ENCODE data around the gene LRRC23.
"Not testable (repeated sequence)": the region's sequence is repeated elsewhere in the genome, so short reads cannot be mapped to it uniquely, and the experiment has no call there.

Gene LRRC23

DNA sequence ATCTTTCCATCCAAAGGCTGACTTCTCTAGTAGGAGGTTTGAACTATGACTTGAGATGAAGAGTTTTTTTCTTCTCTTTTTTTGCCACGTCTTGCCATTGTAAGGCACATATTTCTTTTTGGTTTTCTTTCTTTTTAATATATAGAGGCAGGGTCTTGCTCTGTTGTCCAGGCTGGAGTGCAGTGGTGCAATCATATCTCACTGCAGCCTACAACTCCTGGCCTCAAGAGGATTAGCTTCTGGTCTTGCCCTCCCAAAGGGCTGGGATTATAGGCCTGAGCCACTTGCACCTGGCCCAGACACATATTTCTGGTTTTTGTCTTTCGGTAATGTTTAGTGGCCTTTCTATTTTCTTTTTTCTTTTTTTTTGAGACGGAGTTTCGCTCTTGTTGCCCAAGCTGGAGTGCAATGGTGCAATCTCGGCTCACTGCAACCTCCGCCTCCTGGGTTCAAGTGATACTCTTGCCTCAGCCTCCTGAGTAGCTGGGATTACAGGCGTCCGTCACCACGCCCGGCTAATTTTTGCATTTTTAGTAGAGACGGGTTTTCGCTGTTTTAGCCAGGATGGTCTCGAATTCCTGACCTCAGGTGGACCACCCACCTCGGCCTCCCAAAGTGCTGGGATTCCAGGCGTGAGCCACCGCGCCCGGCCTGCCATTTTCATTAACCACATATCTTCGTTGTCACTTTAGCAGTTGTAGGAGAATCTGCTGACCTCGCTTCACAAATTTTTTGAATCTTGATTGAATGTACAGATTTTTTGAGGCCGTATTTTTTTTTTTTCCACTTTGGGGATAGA, 14.6 kb upstream of the LRRC23 start:
- H3K9ac ChIP-seq = peak overlapping the region; percentile 82
- H3K27ac ChIP-seq = peak overlapping the region; percentile 97
- not testable (repeated sequence) for H3K79me2 ChIP-seq (ENCODE audit: insufficient read depth, low read depth); H4K20me1 ChIP-seq (ENCODE audit: insufficient read depth); H3K36me3 ChIP-seq (ENCODE audit: insufficient read depth); H3K4me3 ChIP-seq (IDR thresholded peaks at IDR 0.05; ENCODE audit: insufficient read depth, low read depth, low read length); H3K27me3 ChIP-seq (ENCODE audit: insufficient read depth, low read depth)
- H2AFZ ChIP-seq (ENCODE audit: low read depth) = peak overlapping the region; percentile 68; the same call in 1 of the 2 replicates
- peaks cover 38% of the 10 kb centered on the region for H3K4me1 ChIP-seq (ENCODE audit: low read depth, poor library complexity, severe bottlenecking)
- peak overlapping the region; percentile 99 for H3K4me2 ChIP-seq

GRCh38 chr12:6890789-6891645, 13.6 kb upstream of the LRRC23 start:
- Histone ChIP-seq H3K4me3 (IDR thresholded peaks at IDR 0.05; ENCODE audit: insufficient read depth, low read depth, low read length) (no peak overlapping the region), H4K20me1 (ENCODE audit: insufficient read depth) (no peaks in the 10 kb centered on the region), H3K27ac (peak overlapping the region; percentile 97), H3K27me3 (ENCODE audit: insufficient read depth, low read depth) (no peaks in the 10 kb centered on the region), H3K4me2 (peak overlapping the region; percentile 99), H3K79me2 (ENCODE audit: insufficient read depth, low read depth) (no peaks in the 10 kb centered on the region), H3K4me1 (ENCODE audit: low read depth, poor library complexity, severe bottlenecking) (peaks cover 38% of the 10 kb centered on the region), H3K9ac (peak overlapping the region; percentile 82), H2AFZ (ENCODE audit: low read depth) (peak overlapping the region; percentile 88), H3K36me3 (ENCODE audit: insufficient read depth) (no peaks in the 10 kb centered on the region)
- TF ChIP-seq, protein P1, sequence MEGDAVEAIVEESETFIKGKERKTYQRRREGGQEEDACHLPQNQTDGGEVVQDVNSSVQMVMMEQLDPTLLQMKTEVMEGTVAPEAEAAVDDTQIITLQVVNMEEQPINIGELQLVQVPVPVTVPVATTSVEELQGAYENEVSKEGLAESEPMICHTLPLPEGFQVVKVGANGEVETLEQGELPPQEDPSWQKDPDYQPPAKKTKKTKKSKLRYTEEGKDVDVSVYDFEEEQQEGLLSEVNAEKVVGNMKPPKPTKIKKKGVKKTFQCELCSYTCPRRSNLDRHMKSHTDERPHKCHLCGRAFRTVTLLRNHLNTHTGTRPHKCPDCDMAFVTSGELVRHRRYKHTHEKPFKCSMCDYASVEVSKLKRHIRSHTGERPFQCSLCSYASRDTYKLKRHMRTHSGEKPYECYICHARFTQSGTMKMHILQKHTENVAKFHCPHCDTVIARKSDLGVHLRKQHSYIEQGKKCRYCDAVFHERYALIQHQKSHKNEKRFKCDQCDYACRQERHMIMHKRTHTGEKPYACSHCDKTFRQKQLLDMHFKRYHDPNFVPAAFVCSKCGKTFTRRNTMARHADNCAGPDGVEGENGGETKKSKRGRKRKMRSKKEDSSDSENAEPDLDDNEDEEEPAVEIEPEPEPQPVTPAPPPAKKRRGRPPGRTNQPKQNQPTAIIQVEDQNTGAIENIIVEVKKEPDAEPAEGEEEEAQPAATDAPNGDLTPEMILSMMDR (conservative IDR thresholded peaks at IDR 0.05; ENCODE audit: low read depth, low read length) = peak; percentile 31

DNA sequence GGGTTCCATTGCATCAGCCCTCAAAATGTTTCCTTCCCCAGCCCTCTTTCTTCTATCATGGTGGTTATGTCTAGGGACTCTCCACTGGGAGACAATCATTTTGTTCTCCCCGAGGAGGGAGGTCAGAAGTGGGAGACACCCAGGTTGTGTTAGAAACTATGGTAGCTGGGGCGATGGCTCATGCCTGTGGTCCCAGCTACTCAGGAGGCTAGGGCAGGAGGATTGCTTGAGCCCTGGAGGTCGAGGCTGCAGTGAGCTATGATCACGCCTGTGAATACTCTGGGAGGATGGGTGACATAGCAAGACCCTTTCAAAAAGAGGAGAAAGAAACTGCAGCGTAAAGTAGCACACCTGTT, 13.0 kb upstream of the LRRC23 start:
- no peaks in the 10 kb centered on the region for H3K27me3 ChIP-seq (ENCODE audit: insufficient read depth, low read depth)
- H3K9ac ChIP-seq = peak overlapping the region; percentile 74
- H3K79me2 ChIP-seq (ENCODE audit: insufficient read depth, low read depth) = no peaks in the 10 kb centered on the region
- TF ChIP-seq, protein P1 (conservative IDR thresholded peaks at IDR 0.05; ENCODE audit: low read depth, low read length) = no peak
- peak overlapping the region; percentile 88 for H2AFZ ChIP-seq (ENCODE audit: low read depth)
- H3K4me3 ChIP-seq (IDR thresholded peaks at IDR 0.05; ENCODE audit: insufficient read depth, low read depth, low read length) = no peak overlapping the region
- peak overlapping the region; percentile 97 for H3K27ac ChIP-seq
- H3K36me3 ChIP-seq (ENCODE audit: insufficient read depth) = no peaks in the 10 kb centered on the region
- H3K4me2 ChIP-seq = peak overlapping the region; percentile 41
- peaks cover 38% of the 10 kb centered on the region for H3K4me1 ChIP-seq (ENCODE audit: low read depth, poor library complexity, severe bottlenecking)
- no peaks in the 10 kb centered on the region for H4K20me1 ChIP-seq (ENCODE audit: insufficient read depth)

DNA sequence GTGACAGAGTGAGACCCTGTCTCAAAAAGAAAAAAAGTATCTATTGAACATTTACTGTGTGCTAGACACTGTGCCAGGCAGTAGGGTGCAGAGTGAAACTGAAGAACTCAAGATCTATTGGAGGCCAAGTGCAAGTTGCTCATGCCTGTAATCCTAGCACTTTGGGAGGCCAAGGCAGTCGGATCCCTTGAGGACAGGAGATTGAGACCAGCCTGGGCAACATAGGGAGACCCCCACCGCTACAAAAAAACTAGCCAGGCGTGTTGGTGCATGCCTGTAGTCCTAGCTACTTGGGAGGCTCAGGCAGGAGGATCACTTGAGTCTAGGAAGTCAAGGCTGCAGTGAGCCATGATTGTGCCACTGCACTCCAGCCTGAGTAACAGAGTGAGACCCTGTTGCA, 11.9 kb upstream of the LRRC23 start:
- not testable (repeated sequence) for H3K4me2 ChIP-seq; H3K9ac ChIP-seq; H3K4me3 ChIP-seq (IDR thresholded peaks at IDR 0.05; ENCODE audit: insufficient read depth, low read depth, low read length); H3K27ac ChIP-seq; H2AFZ ChIP-seq (ENCODE audit: low read depth); H3K36me3 ChIP-seq (ENCODE audit: insufficient read depth); H4K20me1 ChIP-seq (ENCODE audit: insufficient read depth); H3K27me3 ChIP-seq (ENCODE audit: insufficient read depth, low read depth); H3K79me2 ChIP-seq (ENCODE audit: insufficient read depth, low read depth)
- H3K4me1 ChIP-seq (ENCODE audit: low read depth, poor library complexity, severe bottlenecking) = peaks cover 33% of the 10 kb centered on the region

DNA sequence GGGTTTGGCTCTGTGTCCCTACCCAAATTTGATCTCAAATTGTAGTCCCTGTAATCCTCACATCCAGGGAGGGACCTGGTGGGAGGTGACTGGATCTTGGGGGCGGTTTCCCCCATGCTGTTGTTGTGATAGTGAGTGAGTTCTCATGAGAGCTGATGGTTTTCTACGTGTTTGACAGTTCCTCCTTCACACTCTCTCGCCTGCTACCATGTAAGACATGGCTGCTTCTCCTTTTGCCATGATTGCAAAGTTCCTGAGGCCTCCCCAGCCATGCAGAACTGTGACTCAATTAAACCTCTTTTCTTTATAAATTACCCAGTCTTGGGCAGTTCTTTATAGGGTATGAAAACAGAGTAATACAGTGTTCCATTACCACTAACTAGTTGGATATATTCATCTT, 10.3 kb upstream of the LRRC23 start:
- Histone ChIP-seq H3K4me2 (no peak overlapping the region), H3K27me3 (ENCODE audit: insufficient read depth, low read depth) (no peaks in the 10 kb centered on the region), H2AFZ (ENCODE audit: low read depth) (no peak overlapping the region), H3K36me3 (ENCODE audit: insufficient read depth) (no peaks in the 10 kb centered on the region), H3K4me3 (IDR thresholded peaks at IDR 0.05; ENCODE audit: insufficient read depth, low read depth, low read length) (no peak overlapping the region), H3K79me2 (ENCODE audit: insufficient read depth, low read depth) (no peaks in the 10 kb centered on the region), H3K27ac (no peak overlapping the region), H4K20me1 (ENCODE audit: insufficient read depth) (no peaks in the 10 kb centered on the region), H3K4me1 (ENCODE audit: low read depth, poor library complexity, severe bottlenecking) (peaks cover 20% of the 10 kb centered on the region), H3K9ac (no peak overlapping the region)
- TF ChIP-seq, protein P1 (conservative IDR thresholded peaks at IDR 0.05; ENCODE audit: low read depth, low read length) = no peak
